ENCODE measurements around the gene HNRNPA3. TPM values are rescaled to one million over a fixed set of nuclear protein-coding genes. Genes with fewer than 3 reads are reported as not detected.

Gene HNRNPA3
- total and polyA plus RNA-seq, 10 of the 15 experiments (the other 5 are each of a cell fraction or from before 2014, with no cell fraction given): 40.4 to 343 (median 206) TPM

DNA sequence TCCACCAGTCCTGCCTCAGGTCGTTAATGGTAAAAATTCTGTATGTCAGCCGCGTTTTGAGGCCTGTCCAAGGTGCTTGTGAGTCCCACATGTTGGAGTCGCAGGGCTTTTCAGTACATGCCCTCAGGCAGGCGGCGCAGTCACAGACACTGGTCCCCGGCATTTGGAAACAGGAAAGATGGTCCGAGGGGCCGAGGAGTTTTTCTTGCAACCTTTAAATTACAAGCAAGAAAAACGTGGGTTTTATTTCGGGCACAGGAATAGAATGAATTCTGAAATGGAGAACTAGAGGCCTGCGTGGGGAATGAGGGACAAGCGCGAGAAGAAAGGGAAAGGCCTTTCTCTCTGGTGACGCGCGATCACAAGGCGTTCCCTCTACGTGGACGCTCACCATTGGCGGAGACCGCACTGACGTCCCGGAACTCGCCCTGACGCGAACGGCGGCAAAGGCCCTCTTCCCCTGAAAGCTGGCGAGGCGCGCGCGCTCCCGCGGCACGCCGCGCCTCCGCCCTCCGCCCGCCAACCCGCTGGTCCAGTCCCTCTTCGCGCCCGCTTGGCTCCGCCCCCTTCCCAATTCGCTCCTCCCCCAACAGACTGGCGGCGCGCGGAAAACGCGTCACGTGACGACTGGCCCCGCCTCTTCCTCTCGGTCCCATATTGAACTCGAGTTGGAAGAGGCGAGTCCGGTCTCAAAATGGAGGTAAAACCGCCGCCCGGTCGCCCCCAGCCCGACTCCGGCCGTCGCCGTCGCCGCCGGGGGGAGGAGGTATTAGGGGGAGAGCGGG is at the start of gene HNRNPA3 (continued):
- TF ChIP-seq, protein P1, sequence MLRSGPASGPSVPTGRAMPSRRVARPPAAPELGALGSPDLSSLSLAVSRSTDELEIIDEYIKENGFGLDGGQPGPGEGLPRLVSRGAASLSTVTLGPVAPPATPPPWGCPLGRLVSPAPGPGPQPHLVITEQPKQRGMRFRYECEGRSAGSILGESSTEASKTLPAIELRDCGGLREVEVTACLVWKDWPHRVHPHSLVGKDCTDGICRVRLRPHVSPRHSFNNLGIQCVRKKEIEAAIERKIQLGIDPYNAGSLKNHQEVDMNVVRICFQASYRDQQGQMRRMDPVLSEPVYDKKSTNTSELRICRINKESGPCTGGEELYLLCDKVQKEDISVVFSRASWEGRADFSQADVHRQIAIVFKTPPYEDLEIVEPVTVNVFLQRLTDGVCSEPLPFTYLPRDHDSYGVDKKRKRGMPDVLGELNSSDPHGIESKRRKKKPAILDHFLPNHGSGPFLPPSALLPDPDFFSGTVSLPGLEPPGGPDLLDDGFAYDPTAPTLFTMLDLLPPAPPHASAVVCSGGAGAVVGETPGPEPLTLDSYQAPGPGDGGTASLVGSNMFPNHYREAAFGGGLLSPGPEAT (IDR thresholded peaks at IDR 0.05; ENCODE audit: low read depth): 0 out of 2 replicates have a peak, but pooled peaks have one; percentile 80
- TF ChIP-seq POLR2A (IDR thresholded peaks at IDR 0.05; ENCODE audit: low read depth, low read length): peak; percentile 46
- TF ChIP-seq HCFC1 (IDR thresholded peaks at IDR 0.05; ENCODE audit: low read length): peak; percentile 20; the same call in 1 of the 2 replicates
- TF ChIP-seq WRNIP1 (IDR thresholded peaks at IDR 0.05; ENCODE audit: borderline replicate concordance, low read depth, low read length): no peak

DNA sequence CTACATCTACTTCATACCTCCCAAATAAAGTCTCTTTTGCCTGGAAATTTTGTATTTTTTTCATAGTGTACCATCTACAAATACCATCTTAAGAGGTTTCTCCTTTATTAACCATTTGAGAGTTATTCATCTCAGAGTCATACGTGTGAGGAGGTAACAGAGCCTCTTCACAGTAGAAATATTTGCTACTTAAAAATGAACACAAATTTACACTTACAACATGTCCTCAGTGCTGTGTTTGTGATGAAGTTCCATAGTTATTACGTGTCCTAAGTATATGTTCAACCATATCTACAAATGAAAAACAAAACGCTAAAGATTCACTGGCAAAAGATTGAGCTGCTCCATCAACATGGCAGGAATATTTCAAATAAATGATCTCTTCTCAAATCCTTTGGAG is 48.5 kb upstream of the HNRNPA3 start:
- no peak for DNase-seq (ENCODE audit: low read depth, low spot score)
- Histone ChIP-seq H3K4me1 (ENCODE audit: control insufficient read depth, insufficient read depth, low read length) (peaks cover 14% of the 10 kb centered on the region), H3K4me3 (no peak overlapping the region), H3K36me3 (ENCODE audit: control insufficient read depth in 2 of 2, insufficient read depth in 2 of 2, low read length in 1 of 2) (no peaks in the 10 kb centered on the region), H3K9me3 (replicated peaks; ENCODE audit: control insufficient read depth, insufficient read depth, low read length) (no peaks in the 10 kb centered on the region), H4K20me1 (ENCODE audit: control insufficient read depth, insufficient read depth) (no peaks in the 10 kb centered on the region), H3K27me3 (replicated peaks in 1 of 2; ENCODE audit: control insufficient read depth in 2 of 2, insufficient read depth in 2 of 2, low read length in 1 of 2) (no peaks in the 10 kb centered on the region), H3K79me2 (ENCODE audit: control insufficient read depth, insufficient read depth, low read length) (no peaks in the 10 kb centered on the region; the same call in 1 of the 2 replicates), H3K4me2 (ENCODE audit: control insufficient read depth, insufficient read depth) (peak overlapping the region; percentile 100; the same call in 1 of the 2 replicates), H3K9ac (ENCODE audit: control insufficient read depth, insufficient read depth, low read length) (no peak overlapping the region), H3K27ac (ENCODE audit: control insufficient read depth, insufficient read depth) (no peak overlapping the region), H2AFZ (ENCODE audit: control insufficient read depth, low read depth, low read length) (peak overlapping the region; percentile 99)
- ChIA-PET CTCF (interaction anchor here (0.7 to 7.4 kb wide), 50 partner anchors 8 to 610 kb away, joined by 3 to 213 read pairs (median 6); partner anchors contain the start of genes HNRNPA3 and NFE2L2), SMC1A (ENCODE audit: uncharacterized antibody, unreplicated experiment) (interaction anchor here (0.5 to 7.1 kb wide), 40 partner anchors 12 to 584 kb away, joined by 3 to 140 read pairs (median 8); partner anchors contain the start of genes HNRNPA3 and NFE2L2), POLR2A (interaction anchor here (0.6 to 3.8 kb wide), 10 partner anchors 34 to 608 kb away, joined by 3 to 74 read pairs (median 3); partner anchors contain the start of genes HNRNPA3 and NFE2L2), RAD21 (ENCODE audit: unreplicated experiment) (interaction anchor here (0.7 to 4.7 kb wide), 35 partner anchors 8 to 1037 kb away, joined by 3 to 166 read pairs (median 7); partner anchors contain the start of genes HNRNPA3 and NFE2L2)
- FAIRE-seq: no peak
- BruUV-seq (replicated peaks): no TSS peak
- TF ChIP-seq BCL11A (IDR thresholded peaks at IDR 0.05; ENCODE audit: low read depth, low read length): no peak
- no peak for TF ChIP-seq HCFC1 (IDR thresholded peaks at IDR 0.05; ENCODE audit: low read length)
- TF ChIP-seq CHD4 (IDR thresholded peaks at IDR 0.05): no peak
- TF ChIP-seq, protein P2, sequence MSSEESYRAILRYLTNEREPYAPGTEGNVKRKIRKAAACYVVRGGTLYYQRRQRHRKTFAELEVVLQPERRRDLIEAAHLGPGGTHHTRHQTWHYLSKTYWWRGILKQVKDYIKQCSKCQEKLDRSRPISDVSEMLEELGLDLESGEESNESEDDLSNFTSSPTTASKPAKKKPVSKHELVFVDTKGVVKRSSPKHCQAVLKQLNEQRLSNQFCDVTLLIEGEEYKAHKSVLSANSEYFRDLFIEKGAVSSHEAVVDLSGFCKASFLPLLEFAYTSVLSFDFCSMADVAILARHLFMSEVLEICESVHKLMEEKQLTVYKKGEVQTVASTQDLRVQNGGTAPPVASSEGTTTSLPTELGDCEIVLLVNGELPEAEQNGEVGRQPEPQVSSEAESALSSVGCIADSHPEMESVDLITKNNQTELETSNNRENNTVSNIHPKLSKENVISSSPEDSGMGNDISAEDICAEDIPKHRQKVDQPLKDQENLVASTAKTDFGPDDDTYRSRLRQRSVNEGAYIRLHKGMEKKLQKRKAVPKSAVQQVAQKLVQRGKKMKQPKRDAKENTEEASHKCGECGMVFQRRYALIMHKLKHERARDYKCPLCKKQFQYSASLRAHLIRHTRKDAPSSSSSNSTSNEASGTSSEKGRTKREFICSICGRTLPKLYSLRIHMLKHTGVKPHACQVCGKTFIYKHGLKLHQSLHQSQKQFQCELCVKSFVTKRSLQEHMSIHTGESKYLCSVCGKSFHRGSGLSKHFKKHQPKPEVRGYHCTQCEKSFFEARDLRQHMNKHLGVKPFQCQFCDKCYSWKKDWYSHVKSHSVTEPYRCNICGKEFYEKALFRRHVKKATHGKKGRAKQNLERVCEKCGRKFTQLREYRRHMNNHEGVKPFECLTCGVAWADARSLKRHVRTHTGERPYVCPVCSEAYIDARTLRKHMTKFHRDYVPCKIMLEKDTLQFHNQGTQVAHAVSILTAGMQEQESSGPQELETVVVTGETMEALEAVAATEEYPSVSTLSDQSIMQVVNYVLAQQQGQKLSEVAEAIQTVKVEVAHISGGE (CRISPR knock-in tag; IDR thresholded peaks at IDR 0.05): no peak
- no peak for TF ChIP-seq TCF3 (IDR thresholded peaks at IDR 0.05; ENCODE audit: borderline replicate concordance, insufficient read depth, low read depth, low read length)
- TF ChIP-seq GABPA (IDR thresholded peaks at IDR 0.05; ENCODE audit: low read depth): no peak
- no peak for TF ChIP-seq NFXL1 (IDR thresholded peaks at IDR 0.05; ENCODE audit: borderline replicate concordance)
- TF ChIP-seq TCF7 (IDR thresholded peaks at IDR 0.05; ENCODE audit: borderline replicate concordance): no peak
- TF ChIP-seq SMC3 (IDR thresholded peaks at IDR 0.05; ENCODE audit: borderline replicate concordance, low read length): no peak
- no peak for TF ChIP-seq NR2C1 (IDR thresholded peaks at IDR 0.05)
- no peak for ATAC-seq
- 2% methylated on average over 3 of the region's 3 CpGs for WGBS (ENCODE audit: insufficient coverage, insufficient replicate concordance, low lambda C conversion rate, missing lambda C conversion rate)
- intact Hi-C loops (cut with micrococcal nuclease; ENCODE audit: unreplicated experiment): loop anchor here (1.0 to 10.0 kb wide), 6 partner anchors 99 to 1037 kb away; partner anchors contain the start of gene HOXD8
- in situ Hi-C loops (cut with MboI): loop anchor here (10.0 kb wide), 1 partner anchor 561 kb away; no protein-coding TSS in a partner anchor
